ENCODE results near the gene LONP1.
"Not testable (repeated sequence)": the region's sequence is repeated elsewhere in the genome, so short reads cannot be mapped to it uniquely, and the experiment has no call there.

LONP1 gene

DNA sequence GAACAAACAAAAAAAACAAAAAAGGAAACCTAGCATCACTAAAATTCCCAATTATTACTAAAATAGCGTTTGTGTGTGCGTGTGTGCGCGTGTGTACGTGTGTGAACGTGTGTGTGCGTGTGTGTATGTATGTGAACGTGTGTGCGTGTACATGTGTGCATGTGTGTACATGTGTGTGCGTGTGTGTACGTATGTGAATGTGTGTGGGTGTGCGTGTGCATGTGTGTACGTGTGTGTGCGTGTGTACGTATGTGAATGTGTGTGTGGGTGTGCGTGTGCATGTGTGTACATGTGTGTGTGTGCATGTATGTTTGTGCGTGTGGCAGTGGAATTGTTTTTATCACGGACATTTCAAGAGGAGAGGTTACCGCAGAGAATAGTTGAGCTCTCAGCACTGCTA, 22.1 kb upstream of the LONP1 start:
- Histone ChIP-seq H3K9me2 (replicated peaks; ENCODE audit: control insufficient read depth, low read length) (no peaks in the 10 kb centered on the region), H3K4me3 (ENCODE audit: low read length) (no peak overlapping the region), H4K20me1 (ENCODE audit: control insufficient read depth, insufficient read depth, low read depth, low read length) (no peaks in the 10 kb centered on the region), H3K79me2 (ENCODE audit: control insufficient read depth, low read length) (no peaks in the 10 kb centered on the region), H3K4me1 (ENCODE audit: control insufficient read depth, low read length) (no peaks in the 10 kb centered on the region), H3K9me3 (ENCODE audit: control insufficient read depth, insufficient read depth, low read length) (no peaks in the 10 kb centered on the region), H3K4me2 (ENCODE audit: low read length) (no peak overlapping the region), H3K27me3 (ENCODE audit: control insufficient read depth, low read length) (no peaks in the 10 kb centered on the region), H3K36me3 (ENCODE audit: control insufficient read depth, low read length) (no peaks in the 10 kb centered on the region), H3F3A (ENCODE audit: control insufficient read depth, insufficient read depth) (no peaks in the 10 kb centered on the region), H3K27ac (ENCODE audit: low read depth, low read length) (no peak overlapping the region)
- no peak for TF ChIP-seq CTCF (IDR thresholded peaks at IDR 0.05; ENCODE audit: low read depth, low read length, poor library complexity, severe bottlenecking)
- TF ChIP-seq EZH2phosphoT487 (IDR thresholded peaks at IDR 0.05; ENCODE audit: borderline replicate concordance, low read length), result no peak

GRCh38 chr19:5738423-5738822, 18.5 kb upstream of the LONP1 start:
- H3K36me3 ChIP-seq (ENCODE audit: control insufficient read depth, low read length), result no peaks in the 10 kb centered on the region
- TF ChIP-seq CTCF (IDR thresholded peaks at IDR 0.05; ENCODE audit: low read depth, low read length, poor library complexity, severe bottlenecking) (no peak), EZH2phosphoT487 (IDR thresholded peaks at IDR 0.05; ENCODE audit: borderline replicate concordance, low read length) (no peak)
- no peak overlapping the region for H3K4me2 ChIP-seq (ENCODE audit: low read length)
- no peak overlapping the region for H3K27ac ChIP-seq (ENCODE audit: low read depth, low read length)
- no peaks in the 10 kb centered on the region for H3K4me1 ChIP-seq (ENCODE audit: control insufficient read depth, low read length)
- H3K4me3 ChIP-seq (ENCODE audit: low read length), result no peak overlapping the region
- H4K20me1 ChIP-seq (ENCODE audit: control insufficient read depth, insufficient read depth, low read depth, low read length), result no peaks in the 10 kb centered on the region
- no peaks in the 10 kb centered on the region for H3K27me3 ChIP-seq (ENCODE audit: control insufficient read depth, low read length)
- H3K9me3 ChIP-seq (ENCODE audit: control insufficient read depth, insufficient read depth, low read length), result no peaks in the 10 kb centered on the region
- H3K79me2 ChIP-seq (ENCODE audit: control insufficient read depth, low read length), result no peaks in the 10 kb centered on the region
- H3K9me2 ChIP-seq (replicated peaks; ENCODE audit: control insufficient read depth, low read length), result no peaks in the 10 kb centered on the region
- no peaks in the 10 kb centered on the region for H3F3A ChIP-seq (ENCODE audit: control insufficient read depth, insufficient read depth)

- not testable (repeated sequence) for H3K27ac ChIP-seq (ENCODE audit: low read depth, low read length); H3F3A ChIP-seq (ENCODE audit: control insufficient read depth, insufficient read depth); H4K20me1 ChIP-seq (ENCODE audit: control insufficient read depth, insufficient read depth, low read depth, low read length); H3K9me2 ChIP-seq (replicated peaks; ENCODE audit: control insufficient read depth, low read length); H3K4me1 ChIP-seq (ENCODE audit: control insufficient read depth, low read length); H3K79me2 ChIP-seq (ENCODE audit: control insufficient read depth, low read length); H3K36me3 ChIP-seq (ENCODE audit: control insufficient read depth, low read length); H3K9me3 ChIP-seq (ENCODE audit: control insufficient read depth, insufficient read depth, low read length); H3K4me3 ChIP-seq (ENCODE audit: low read length); H3K4me2 ChIP-seq (ENCODE audit: low read length); H3K27me3 ChIP-seq (ENCODE audit: control insufficient read depth, low read length)
Observed at GRCh38 chr19:5733172-5733571, 13.2 kb upstream of the LONP1 start.

GRCh38 chr19:5727453-5728050, 7.6 kb upstream of the LONP1 start:
- no peaks in the 10 kb centered on the region for H4K20me1 ChIP-seq (ENCODE audit: control insufficient read depth, insufficient read depth, low read depth, low read length)
- H3K4me3 ChIP-seq (ENCODE audit: low read length), result no peak overlapping the region
- H3K9me2 ChIP-seq (replicated peaks; ENCODE audit: control insufficient read depth, low read length), result no peaks in the 10 kb centered on the region
- no peaks in the 10 kb centered on the region for H3K27me3 ChIP-seq (ENCODE audit: control insufficient read depth, low read length)
- H3K9me3 ChIP-seq (ENCODE audit: control insufficient read depth, insufficient read depth, low read length), result no peaks in the 10 kb centered on the region
- no peaks in the 10 kb centered on the region for H3F3A ChIP-seq (ENCODE audit: control insufficient read depth, insufficient read depth)
- no peak overlapping the region for H3K27ac ChIP-seq (ENCODE audit: low read depth, low read length)
- H3K36me3 ChIP-seq (ENCODE audit: control insufficient read depth, low read length), result no peaks in the 10 kb centered on the region
- H3K79me2 ChIP-seq (ENCODE audit: control insufficient read depth, low read length), result no peaks in the 10 kb centered on the region
- no peak overlapping the region for H3K4me2 ChIP-seq (ENCODE audit: low read length)
- H3K4me1 ChIP-seq (ENCODE audit: control insufficient read depth, low read length), result no peaks in the 10 kb centered on the region
- TF ChIP-seq EZH2phosphoT487 (IDR thresholded peaks at IDR 0.05; ENCODE audit: borderline replicate concordance, low read length) (no peak), CTCF (IDR thresholded peaks at IDR 0.05; ENCODE audit: low read depth, low read length, poor library complexity, severe bottlenecking) (no peak)

Data from DOHH2 (cell line).